GM19438 (cell line): Measurements from ENCODE around the gene STK16.

ENCODE experiments used
- ATAC-seq: cut with Tn5 transposase; IDR thresholded peaks from one replicate; pipeline ENCODE4 v1.9.1; 2021; ENCODE audit warnings: low read depth; ENCODE audit not compliant: unreplicated experiment

STK16 gene

GRCh38 chr2:219268294-219268693, 23.0 kb downstream of the STK16 start:
- ATAC-seq, result no peak

GRCh38 chr2:219269362-219270054, 24.2 kb downstream of the STK16 start:
- ATAC-seq, result no peak

DNA sequence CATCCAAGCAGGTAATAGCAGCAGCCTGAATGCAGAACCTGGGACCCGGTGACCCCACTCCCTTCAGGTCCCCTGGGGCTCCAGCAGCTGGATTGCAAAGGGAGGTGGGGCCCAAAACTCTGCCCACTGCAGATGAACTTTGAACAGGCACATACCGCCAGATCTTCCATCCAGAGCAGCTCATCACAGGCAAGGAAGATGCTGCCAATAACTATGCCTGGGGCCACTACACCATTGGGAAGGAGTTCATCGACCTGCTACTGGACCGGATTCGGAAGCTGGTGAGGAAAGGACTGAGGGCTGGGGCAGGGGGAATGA, 24.7 kb downstream of the STK16 start:
- ATAC-seq, result no peak

DNA sequence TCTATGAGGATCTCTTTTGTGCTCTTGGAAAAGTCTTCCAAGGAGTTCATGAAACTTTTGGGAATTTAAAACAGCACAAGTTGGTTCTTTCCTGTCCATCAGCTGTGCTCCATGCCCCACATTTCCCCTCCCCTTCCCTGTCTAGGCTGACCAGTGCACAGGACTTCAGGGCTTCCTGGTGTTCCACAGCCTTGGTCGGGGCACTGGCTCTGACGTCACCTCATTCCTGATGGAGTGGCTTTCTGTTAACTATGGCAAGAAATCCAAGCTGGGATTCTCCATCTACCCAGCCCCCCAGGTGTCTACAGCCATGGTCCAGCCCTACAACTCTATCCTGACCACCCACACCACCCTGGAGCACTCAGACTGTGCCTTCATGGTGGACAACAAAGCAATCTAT, 25.7 kb downstream of the STK16 start:
- no peak for ATAC-seq

DNA sequence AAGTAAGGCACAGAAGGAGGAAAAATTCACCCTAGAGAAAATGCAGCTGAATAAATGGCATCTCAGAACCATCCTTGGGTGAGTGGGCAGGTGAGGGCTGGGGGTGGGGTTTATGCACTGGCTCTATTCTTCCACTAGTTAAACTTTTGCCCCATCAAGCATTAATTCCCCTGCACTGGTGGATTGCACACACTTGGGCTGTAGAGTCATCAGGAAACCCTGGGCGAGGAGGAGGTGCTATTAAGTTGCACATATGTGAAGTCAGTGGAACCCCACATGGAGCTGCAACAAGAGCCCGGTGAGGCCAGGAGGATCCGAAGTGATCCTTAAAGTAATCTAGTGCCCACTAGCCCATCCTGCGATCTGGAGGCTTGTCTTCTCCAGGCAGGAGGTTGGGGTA, 27.1 kb downstream of the STK16 start:
- ATAC-seq, result no peak

DNA sequence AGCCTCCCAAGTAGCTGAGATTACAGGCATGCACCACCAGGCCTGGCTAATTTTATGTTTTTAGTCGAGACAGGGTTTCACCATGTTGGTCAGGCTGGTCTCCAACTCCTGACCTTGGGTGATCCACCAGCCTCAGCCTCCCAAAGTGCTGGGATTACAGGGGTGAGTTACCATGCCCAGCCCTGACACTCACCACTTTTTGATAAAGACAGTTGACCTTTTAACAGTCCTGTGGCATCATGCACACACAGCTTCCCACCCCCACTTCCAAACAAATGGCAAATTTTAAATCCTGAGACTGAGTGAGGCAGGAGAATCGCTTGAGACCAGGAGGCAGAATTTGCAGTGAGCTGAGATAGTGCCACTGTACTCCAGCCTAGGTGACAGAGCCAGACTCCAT, 27.7 kb downstream of the STK16 start:
- ATAC-seq, result no peak

GRCh38 chr2:219273937-219274336, 28.7 kb downstream of the STK16 start:
- ATAC-seq, result no peak

DNA sequence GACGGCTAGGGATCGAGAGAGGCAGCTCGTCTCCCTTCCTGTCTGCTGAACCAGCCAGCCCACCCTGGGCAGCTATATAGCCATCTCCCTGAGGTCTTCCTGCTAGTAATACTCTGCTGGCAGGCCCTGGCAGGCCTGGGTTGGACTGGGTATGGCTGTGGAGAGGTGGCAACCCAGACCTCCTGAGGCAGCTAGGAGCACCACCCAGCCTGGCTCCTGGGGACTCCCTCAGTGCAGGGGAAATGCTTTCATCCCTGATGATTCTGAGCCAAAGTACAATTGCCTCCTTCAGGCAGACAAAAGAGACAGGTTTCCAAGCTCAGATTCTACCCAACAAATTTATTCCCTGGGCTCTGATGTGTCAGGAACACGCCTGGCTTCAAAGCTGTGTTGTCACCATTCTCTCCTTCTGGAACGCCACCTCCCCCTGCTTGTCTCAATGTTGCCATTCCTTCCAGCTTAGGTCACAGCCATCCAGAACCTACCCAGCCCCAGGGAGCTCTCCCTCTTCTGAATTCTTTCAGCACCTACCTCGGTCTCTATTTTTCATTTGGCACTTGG, 29.2 kb downstream of the STK16 start:
- no peak for ATAC-seq

GRCh38 chr2:219277703-219278654, 32.7 kb downstream of the STK16 start:
- peak; percentile 29 for ATAC-seq

DNA sequence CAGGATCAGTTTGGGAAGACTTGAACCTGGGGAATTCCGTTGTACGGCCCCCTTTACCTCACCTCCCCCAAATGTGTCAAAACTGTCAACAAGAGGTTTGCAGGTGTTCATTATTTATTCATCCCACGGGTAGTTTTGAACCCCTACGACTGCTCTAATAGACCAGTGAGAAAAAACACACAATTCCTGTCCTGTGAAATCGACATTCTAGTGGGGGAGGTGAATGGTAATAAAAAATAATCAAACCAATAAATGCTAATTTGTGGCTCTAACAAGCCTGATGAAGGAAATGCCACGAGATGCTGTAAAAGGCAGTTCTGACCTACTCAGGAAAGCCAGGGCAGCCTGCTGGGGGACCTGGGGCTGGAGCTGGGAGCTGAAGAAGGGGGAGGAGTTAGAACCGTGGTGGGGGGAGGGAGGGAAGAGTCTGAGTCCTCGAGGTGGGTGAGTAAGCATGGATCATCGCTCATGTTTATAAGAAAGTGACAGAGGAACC, 33.4 kb downstream of the STK16 start:
- no peak for ATAC-seq

- peak; percentile 83 for ATAC-seq
These were observed 34.1 kb downstream of the STK16 start, which contains the start of gene DNAJB2 for GRCh38 chr2:219279151-219279915. Gene DNAJB2 (plus strand): TSS chr2:219279366. CDS start chr2:219279834, 468 bp downstream.

DNA sequence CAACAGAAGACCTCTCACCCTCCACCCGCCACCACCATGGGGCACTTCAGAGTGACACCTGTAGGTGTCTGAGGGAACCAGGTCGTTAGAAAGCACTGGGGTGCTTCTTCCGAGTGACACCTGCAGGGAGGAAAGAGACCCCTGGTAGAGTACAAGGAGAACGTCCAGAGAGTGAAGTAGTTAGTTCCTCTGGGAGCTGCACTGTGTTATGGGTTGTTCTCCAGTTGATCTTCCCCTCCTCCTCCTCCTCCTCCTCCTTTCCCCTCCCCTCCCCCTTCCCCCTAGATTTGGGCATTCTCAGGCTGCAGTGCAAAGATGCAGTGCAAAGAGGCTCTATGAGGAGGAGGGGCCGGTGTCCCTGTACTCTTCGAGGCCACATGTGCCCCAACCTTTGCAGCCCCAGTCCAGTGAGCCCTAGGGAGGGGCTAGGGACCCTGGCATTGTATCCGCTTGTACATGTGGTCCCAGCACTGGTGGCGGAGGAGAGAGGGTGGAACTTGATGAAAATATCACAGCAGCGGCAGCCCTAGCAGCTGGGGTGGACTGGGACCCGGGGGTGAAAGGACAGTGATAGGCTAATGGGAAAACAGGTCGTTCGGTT, 34.7 kb downstream of the STK16 start:
- ATAC-seq, result no peak

GRCh38 chr2:219280651-219281050, 35.4 kb downstream of the STK16 start:
- no peak for ATAC-seq

- no peak for ATAC-seq
These were observed 36.3 kb downstream of the STK16 start for GRCh38 chr2:219281588-219281987.

- ATAC-seq, result no peak
These were observed 37.1 kb downstream of the STK16 start for GRCh38 chr2:219282375-219282774.

DNA sequence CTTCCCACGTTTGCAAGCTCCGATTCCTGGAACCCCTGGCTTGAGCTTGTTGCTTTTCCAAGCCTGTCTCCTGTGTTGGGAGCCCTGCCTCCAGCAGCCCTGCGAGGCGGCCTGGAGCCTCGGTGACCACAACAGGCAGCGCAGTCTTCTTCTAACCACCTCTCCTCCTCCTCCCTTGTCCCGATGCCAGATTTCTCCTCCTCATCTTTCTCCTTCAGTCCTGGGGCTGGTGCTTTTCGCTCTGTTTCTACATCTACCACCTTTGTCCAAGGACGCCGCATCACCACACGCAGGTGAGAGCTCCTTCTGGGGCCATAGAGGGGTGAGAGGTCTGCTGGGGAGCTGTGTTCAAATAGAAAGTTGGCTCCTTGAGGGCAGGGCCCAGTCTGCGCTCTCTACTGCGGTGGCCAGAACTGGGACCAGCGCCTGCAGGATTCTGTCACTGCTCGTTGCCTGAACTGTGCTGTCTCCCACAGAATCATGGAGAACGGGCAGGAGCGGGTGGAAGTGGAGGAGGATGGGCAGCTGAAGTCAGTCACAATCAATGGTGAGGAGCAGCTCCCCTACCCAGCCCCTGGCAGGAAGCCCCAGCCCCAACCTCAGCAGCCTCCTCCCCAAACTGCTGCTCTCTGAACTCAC, 37.8 kb downstream of the STK16 start:
- no peak for ATAC-seq

- no peak for ATAC-seq
These were observed 39.5 kb downstream of the STK16 start for GRCh38 chr2:219284501-219285372.

- no peak for ATAC-seq
These were observed 40.1 kb downstream of the STK16 start for GRCh38 chr2:219285373-219285735.

DNA sequence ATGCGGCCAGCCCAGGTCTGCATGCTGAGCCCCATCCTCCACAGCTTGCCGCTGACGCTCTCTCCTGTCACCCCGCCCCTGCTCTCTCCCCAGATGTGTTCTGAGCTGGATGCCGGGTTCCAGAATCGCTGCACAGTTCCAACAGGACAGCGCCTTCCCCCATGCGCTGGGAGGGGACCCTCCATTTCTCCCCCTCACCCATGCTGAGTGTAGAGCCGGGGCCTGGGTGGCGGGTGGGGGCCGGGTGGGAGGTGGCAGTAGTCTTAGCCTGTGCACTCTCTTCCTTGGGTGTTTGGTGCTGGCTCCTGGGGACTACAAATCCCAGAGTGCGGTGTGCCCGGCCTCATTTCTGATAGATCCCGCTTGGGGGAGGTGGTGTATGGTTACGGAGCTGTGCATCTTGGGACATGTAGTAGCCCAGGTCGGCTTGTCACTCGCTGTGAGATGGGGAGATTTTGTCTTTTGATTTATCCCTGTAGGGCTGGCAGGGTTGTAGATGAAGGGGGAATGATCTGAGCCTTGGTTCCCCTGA, 40.7 kb downstream of the STK16 start:
- ATAC-seq, result no peak
